Ovary (tissue), 9 donors: Measurements from ENCODE around the gene LEMD3. TPM values are rescaled to one million over a fixed set of nuclear protein-coding genes. Genes with fewer than 3 reads are reported as not detected.

Experiments
- DNase-seq, 5 donors: peaks; one replicate each; pipeline ENCODE4 v3.0.0-alpha.2; 2019 to 2020
- H3K27ac ChIP-seq, 2 donors: fragments of 200-600 bp; one replicate each; pipeline versions ENCODE4 v1.5.1 to v1.8.0; 2019 to 2022
- H3K27me3 ChIP-seq: fragments of 200-600 bp; one replicate; pipeline ENCODE4 v1.8.0; 2022
- H3K36me3 ChIP-seq: fragments of 200-600 bp; sonication (generic); one replicate; pipeline ENCODE4 v1.5.1; 2019
- H3K4me1 ChIP-seq: one replicate; pipeline ENCODE4 v1.8.1; 2013; ENCODE audit warnings: mild to moderate bottlenecking, moderate library complexity; ENCODE audit not compliant: insufficient read depth
- H3K4me3 ChIP-seq: fragments of 200-600 bp; sonication (generic); one replicate; pipeline ENCODE4 v1.5.1; 2017
- H3K9me3 ChIP-seq, 2 donors: fragments of 200-600 bp in 1 of 2; sonication (generic) in 1 of 2; one replicate each; pipeline versions ENCODE4 v1.5.1 to v1.8.1; 2013 to 2019; ENCODE audit warnings: mild to moderate bottlenecking in 1 of 2, moderate library complexity in 1 of 2
- CTCF ChIP-seq, 3 donors: fragments of 450-650 bp in 2 of 3; fragments of 200-600 bp in 1 of 3; IDR thresholded peaks; one replicate each; pipeline versions ENCODE4 v1.5.1 to v1.8.0; 2016 to 2022; ENCODE audit warnings: antibody characterized with exemption in 3 of 3, mild to moderate bottlenecking in 1 of 3
- EP300 ChIP-seq: sonication (generic); formaldehyde crosslinking; IDR thresholded peaks from one replicate; pipeline ENCODE4 v1.6.1; 2017; ENCODE audit warnings: antibody characterized with exemption
- POLR2A ChIP-seq: fragments of 450-650 bp; IDR thresholded peaks from one replicate; pipeline ENCODE4 v1.6.1; 2017; ENCODE audit warnings: antibody characterized with exemption, mild to moderate bottlenecking, moderate library complexity
- WGBS, 3 donors: extraction: QIAGEN DNeasy Blood & Tissue Kit in 1 of 3; methylation state at CpG; one replicate each; pipeline versions ENCODE4 v1.1.5 to v1.1.7; 2013 to 2017; 5-methylcytosine and 5-hydroxymethylcytosine counted together
- intact Hi-C, 4 donors: fragments of 100-400 bp; cut with DNase I; formaldehyde crosslinking; loops; one replicate each; pipeline versions ENCODE4 v1.11.0 to v1.15.1; 2022 to 2023
- polyA plus RNA-seq, 2 donors: library from polyadenylated mRNA; stranded (reverse); fragments of 200-250 nt in 1 of 2; fragments of 350-450 nt in 1 of 2; fragmentation: Illumina TruSeq in 1 of 2; extraction: RNeasy Lipid Tissue Mini Kit (QIAGEN cat#74804) in 1 of 2; gene quantifications; one replicate each; pipeline ENCODE4 v1.2.3, GENCODE V29; 2013 to 2014
- total RNA-seq, 7 donors: library from RNA; depleted of rRNA in 2 of 7; stranded (reverse); fragments of >200 nt in 2 of 7; fragmentation: NEBNext Ultra II Directional in 3 of 7; extraction: Animal tissue kit (Norgen Biotek cat#: 25700) in 3 of 7; gene quantifications; one replicate each; pipeline versions ENCODE4 v1.1.0 to v1.2.4, GENCODE V29; 2016 to 2023
- donor health status: DM: no; HTN: no; CAD: no; lungs with moderate emphysema.
- donor health status: DM: no; HTN: no; CAD: no.
- donor health status: Bipolar disorder and iron deficiency.
- donor health status: DM: yes; HTN: yes; CAD: no.
- donor health status: DM: no; HTN: no; CAD: no.
- donor health status: DM: yes; HTN: yes; CAD: no.

LEMD3 gene
- total and polyA plus RNA-seq, 9 donors, result 11.4 to 34.8 (median 28.3) TPM

GRCh38 chr12:65194949-65195348 is 25.6 kb downstream of the LEMD3 start:
- peaks cover under 1% of the 10 kb centered on the region for H3K4me1 ChIP-seq
- H3K27me3 ChIP-seq, result no peaks in the 10 kb centered on the region
- H3K9me3 ChIP-seq, result no peaks in the 10 kb centered on the region
- no peak overlapping the region for H3K27ac ChIP-seq
- TF ChIP-seq EP300, result no peak
- no peak for TF ChIP-seq CTCF (IDR thresholded peaks at IDR 0.05)
- TF ChIP-seq POLR2A, result no peak
- no peaks in the 10 kb centered on the region for H3K36me3 ChIP-seq
- no peak for DNase-seq
- no peak overlapping the region for H3K4me3 ChIP-seq
- intact Hi-C loops, result no loop called here
- 96 to 98% (median 97%) methylated on average over 4 of the region's 4 CpGs for WGBS, 3 donors

GRCh38 chr12:65195387-65196055 is 26.1 kb downstream of the LEMD3 start:
- H3K36me3 ChIP-seq, result no peaks in the 10 kb centered on the region
- H3K27me3 ChIP-seq, result no peaks in the 10 kb centered on the region
- no peaks in the 10 kb centered on the region for H3K9me3 ChIP-seq
- no peak overlapping the region for H3K27ac ChIP-seq
- TF ChIP-seq CTCF (IDR thresholded peaks at IDR 0.05), result no peak
- TF ChIP-seq EP300, result no peak
- WGBS, 3 donors, result 87 to 93% (median 92%) methylated on average over 2 of the region's 2 CpGs
- H3K4me3 ChIP-seq, result no peak overlapping the region
- no peak for DNase-seq
- intact Hi-C loops, result no loop called here
- H3K4me1 ChIP-seq, result peaks cover 3% of the 10 kb centered on the region

- Histone ChIP-seq H3K27ac (no peak overlapping the region), H3K27me3 (no peaks in the 10 kb centered on the region), H3K36me3 (no peaks in the 10 kb centered on the region), H3K4me3 (no peak overlapping the region), H3K4me1 (peaks cover 3% of the 10 kb centered on the region), H3K9me3 (no peaks in the 10 kb centered on the region)
- no peak for TF ChIP-seq CTCF (IDR thresholded peaks at IDR 0.05)
- no peak for TF ChIP-seq POLR2A
- no peak for TF ChIP-seq EP300
- intact Hi-C loops, result no loop called here
- WGBS, 3 donors, result 92 to 94% (median 93%) methylated on average over 2 of the region's 2 CpGs
- DNase-seq, result no peak
Observed at GRCh38 chr12:65196762-65197567, 27.6 kb downstream of the LEMD3 start.

- Histone ChIP-seq H3K9me3 (no peaks in the 10 kb centered on the region), H3K4me3 (no peak overlapping the region), H3K36me3 (no peaks in the 10 kb centered on the region), H3K27ac (no peak overlapping the region), H3K27me3 (no peaks in the 10 kb centered on the region), H3K4me1 (peaks cover 3% of the 10 kb centered on the region)
- WGBS, 3 donors, result 95 to 100% (median 96%) methylated on average over 2 of the region's 2 CpGs
- TF ChIP-seq CTCF (IDR thresholded peaks at IDR 0.05) (no peak), POLR2A (no peak), EP300 (no peak)
- no peak for DNase-seq
- intact Hi-C loops, result no loop called here
Observed at GRCh38 chr12:65199604-65200003, 30.2 kb downstream of the LEMD3 start.
